DOHH2 (cell line): ENCODE results near the gene PIM3.

Source experiments
- H3F3A ChIP-seq: fragments of 200-600 bp; sonication (generic), shearing (Covaris generic); 2 replicates; pipeline ENCODE4 v1.6.0; 2016; ENCODE audit warnings: antibody characterized with exemption, mild to moderate bottlenecking; ENCODE audit not compliant: control insufficient read depth, insufficient read depth
- H3K27ac ChIP-seq: fragments of 200-600 bp; sonication (generic); 2 replicates; pipeline ENCODE4 v1.5.1; 2014; ENCODE audit warnings: low read depth, mild to moderate bottlenecking, low read length, moderate library complexity
- H3K27me3 ChIP-seq: fragments of 200-600 bp; sonication (generic); 2 replicates; pipeline ENCODE4 v1.6.1; 2014; ENCODE audit warnings: mild to moderate bottlenecking, low read length, mixed read lengths; ENCODE audit not compliant: control insufficient read depth
- H3K36me3 ChIP-seq: fragments of 200-600 bp; sonication (generic); 2 replicates; pipeline ENCODE4 v1.6.1; 2014; ENCODE audit warnings: mild to moderate bottlenecking, low read length, moderate library complexity, mixed read lengths; ENCODE audit not compliant: control insufficient read depth
- H3K4me1 ChIP-seq: fragments of 200-600 bp; sonication (generic); 2 replicates; pipeline ENCODE4 v1.6.1; 2014; ENCODE audit warnings: mild to moderate bottlenecking, low read length, mixed read lengths; ENCODE audit not compliant: control insufficient read depth
- H3K4me2 ChIP-seq: fragments of 200-600 bp; sonication (generic); 2 replicates; pipeline ENCODE4 v1.6.0; 2014; ENCODE audit warnings: mild to moderate bottlenecking, low read length, moderate library complexity
- H3K4me3 ChIP-seq: fragments of 200-600 bp; sonication (generic); 2 replicates; pipeline ENCODE4 v1.5.1; 2014; ENCODE audit warnings: mild to moderate bottlenecking, low read length, mixed read lengths
- H3K79me2 ChIP-seq: fragments of 200-600 bp; sonication (generic); 2 replicates; pipeline ENCODE4 v1.6.1; 2014; ENCODE audit warnings: mild to moderate bottlenecking, low read length, mixed read lengths; ENCODE audit not compliant: control insufficient read depth
- H3K9me2 ChIP-seq: fragments of 200-600 bp; sonication (generic); replicated peaks from 2 replicates; pipeline ENCODE4 v1.6.1; 2014; ENCODE audit warnings: mild to moderate bottlenecking, low read length, mixed read lengths; ENCODE audit not compliant: control insufficient read depth
- H3K9me3 ChIP-seq: fragments of 200-600 bp; sonication (generic); 2 replicates; pipeline ENCODE4 v1.6.1; 2014; ENCODE audit warnings: antibody characterized with exemption, low read length, mixed read lengths; ENCODE audit not compliant: control insufficient read depth, insufficient read depth
- H4K20me1 ChIP-seq: fragments of 200-600 bp; sonication (generic); 2 replicates; pipeline ENCODE4 v1.6.0; 2014; ENCODE audit warnings: low read depth, mild to moderate bottlenecking, antibody characterized with exemption, low read length, moderate library complexity; ENCODE audit not compliant: control insufficient read depth, insufficient read depth
- CTCF ChIP-seq: fragments of 200-600 bp; sonication (generic); IDR thresholded peaks from one replicate; pipeline ENCODE4 v1.5.1; 2014; ENCODE audit warnings: antibody characterized with exemption, mild to moderate bottlenecking, low read depth, low read length; ENCODE audit not compliant: poor library complexity, severe bottlenecking
- EZH2phosphoT487 ChIP-seq: fragments of 200-600 bp; sonication (generic); IDR thresholded peaks from 2 replicates; pipeline ENCODE4 v1.6.1; 2017; ENCODE audit warnings: borderline replicate concordance, mild to moderate bottlenecking, antibody characterized with exemption, low read length, moderate library complexity, mixed read lengths

PIM3 gene

GRCh38 chr22:49949914-49950292, 10.7 kb upstream of the PIM3 start:
- H3F3A ChIP-seq, result peaks cover 8% of the 10 kb centered on the region
- peaks cover 37% of the 10 kb centered on the region for H3K4me1 ChIP-seq
- no peaks in the 10 kb centered on the region for H4K20me1 ChIP-seq
- no peaks in the 10 kb centered on the region for H3K79me2 ChIP-seq
- TF ChIP-seq CTCF (no peak), EZH2phosphoT487 (no peak)
- no peak overlapping the region for H3K4me3 ChIP-seq
- H3K9me2 ChIP-seq, result no peaks in the 10 kb centered on the region
- H3K9me3 ChIP-seq, result no peaks in the 10 kb centered on the region
- H3K27me3 ChIP-seq, result no peaks in the 10 kb centered on the region
- H3K4me2 ChIP-seq, result no peak overlapping the region
- no peaks in the 10 kb centered on the region for H3K36me3 ChIP-seq
- no peak overlapping the region for H3K27ac ChIP-seq

GRCh38 chr22:49950396-49950994, 10.1 kb upstream of the PIM3 start:
- Histone ChIP-seq H3K4me1 (peaks cover 32% of the 10 kb centered on the region), H3K4me2 (peak overlapping the region; percentile 24), H3K9me2 (no peaks in the 10 kb centered on the region), H3K27me3 (no peaks in the 10 kb centered on the region), H3K9me3 (no peaks in the 10 kb centered on the region), H3K79me2 (no peaks in the 10 kb centered on the region), H3F3A (peaks cover 4% of the 10 kb centered on the region), H3K4me3 (no peak overlapping the region), H4K20me1 (no peaks in the 10 kb centered on the region), H3K36me3 (no peaks in the 10 kb centered on the region), H3K27ac (no peak overlapping the region)
- no peak for TF ChIP-seq CTCF
- no peak for TF ChIP-seq EZH2phosphoT487

DNA sequence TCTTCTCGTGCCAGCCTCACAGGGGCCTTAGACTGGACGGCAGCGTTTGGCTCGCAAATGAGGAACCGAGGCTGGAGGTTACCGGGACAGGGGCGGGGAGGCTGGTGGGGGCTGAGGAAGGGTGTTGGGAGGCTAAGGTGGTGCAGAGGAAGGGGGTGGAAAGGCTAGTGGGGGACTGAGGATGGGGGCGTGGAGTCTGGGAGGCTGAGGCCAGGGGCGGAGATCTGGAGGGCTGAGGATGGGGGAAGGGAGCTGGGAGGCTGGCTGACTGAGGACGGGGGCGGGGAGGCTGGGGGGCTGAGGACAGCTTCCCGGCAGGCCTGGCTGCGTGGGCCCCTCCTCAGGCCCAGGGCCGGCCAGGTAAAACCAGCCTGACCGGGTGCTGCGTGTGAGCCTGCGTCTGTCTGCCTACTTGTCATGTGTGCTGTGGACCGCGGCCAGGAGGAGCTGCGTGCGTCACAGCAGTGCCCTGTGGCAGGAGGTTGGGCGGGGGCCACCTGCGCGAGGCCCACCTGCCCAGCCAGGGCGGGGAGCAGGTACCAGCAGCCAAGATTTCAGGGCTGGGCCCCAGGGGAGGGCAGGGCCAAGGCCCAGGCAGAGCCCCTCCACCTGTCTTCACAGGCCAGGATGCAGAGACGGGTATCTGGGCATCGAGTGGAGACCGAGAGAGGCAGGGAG, 9.4 kb upstream of the PIM3 start:
- H3K36me3 ChIP-seq, result no peaks in the 10 kb centered on the region
- no peak for TF ChIP-seq CTCF
- TF ChIP-seq EZH2phosphoT487, result no peak
- H3K9me2 ChIP-seq, result no peaks in the 10 kb centered on the region
- peak overlapping the region; percentile 24 for H3K4me2 ChIP-seq
- H4K20me1 ChIP-seq, result no peaks in the 10 kb centered on the region
- no peaks in the 10 kb centered on the region for H3K79me2 ChIP-seq
- no peaks in the 10 kb centered on the region for H3K27me3 ChIP-seq
- H3F3A ChIP-seq, result no peaks in the 10 kb centered on the region
- H3K27ac ChIP-seq, result no peak overlapping the region
- H3K9me3 ChIP-seq, result no peaks in the 10 kb centered on the region
- no peak overlapping the region for H3K4me3 ChIP-seq
- peaks cover 25% of the 10 kb centered on the region for H3K4me1 ChIP-seq
